GM13977 (cell line): ENCODE measurements around the gene ALG2.
A peak's percentile ranks its signal among the peaks of the same experiment; 100 is the strongest.

ENCODE experiments used
- DNase-seq: peaks from one replicate; pipeline ENCODE4 v3.0.0; 2012; ENCODE audit warnings: low spot score
- CTCF ChIP-seq: IDR thresholded peaks from 2 replicates; pipeline ENCODE4 v1.5.1; 2012; ENCODE audit warnings: mild to moderate bottlenecking, control low read depth; ENCODE audit not compliant: insufficient read depth; ENCODE audit errors: extremely low read depth, missing control alignments
- in situ Hi-C: fragments of 300-500 bp; cut with MboI; formaldehyde crosslinking; loops from one replicate; pipeline ENCODE4 v1.12.0; 2022; ENCODE audit warnings: low sequenced_read_pairs, low pct_unique_long_range_greater_than_20kb, mixed read lengths, inconsistent platforms; ENCODE audit not compliant: unreplicated experiment

The ALG2 gene

GRCh38 chr9:99172124-99173091 lies 49.3 kb downstream of the ALG2 start:
- DNase-seq, result no peak
- TF ChIP-seq CTCF, result no peak
- in situ Hi-C loops, result loop anchor here (25.0 kb wide), 2 partner anchors 1140 to 1415 kb away; partner anchors contain the start of gene CAVIN4

GRCh38 chr9:99171225-99172123 lies 50.3 kb downstream of the ALG2 start:
- DNase-seq, result no peak
- no peak for TF ChIP-seq CTCF
- in situ Hi-C loops, result loop anchor here (25.0 kb wide), 2 partner anchors 1141 to 1416 kb away; partner anchors contain the start of gene CAVIN4

GRCh38 chr9:99169982-99170761 lies 51.6 kb downstream of the ALG2 start:
- in situ Hi-C loops, result loop anchor here (25.0 kb wide), 2 partner anchors 1142 to 1417 kb away; partner anchors contain the start of gene CAVIN4
- no peak for DNase-seq
- TF ChIP-seq CTCF, result no peak

GRCh38 chr9:99169086-99169485 lies 52.7 kb downstream of the ALG2 start:
- no peak for TF ChIP-seq CTCF
- DNase-seq, result no peak
- in situ Hi-C loops, result loop anchor here (25.0 kb wide), 2 partner anchors 1143 to 1418 kb away; partner anchors contain the start of gene CAVIN4

GRCh38 chr9:99167694-99168093 lies 54.0 kb downstream of the ALG2 start:
- in situ Hi-C loops, result loop anchor here (25.0 kb wide), 2 partner anchors 1145 to 1420 kb away; partner anchors contain the start of gene CAVIN4
- no peak for TF ChIP-seq CTCF
- peak; percentile 36 for DNase-seq

GRCh38 chr9:99167119-99167518 lies 54.6 kb downstream of the ALG2 start:
- DNase-seq, result no peak
- TF ChIP-seq CTCF, result no peak
- in situ Hi-C loops, result loop anchor here (25.0 kb wide), 2 partner anchors 1145 to 1420 kb away; partner anchors contain the start of gene CAVIN4
